Measurements from ENCODE around the gene CLIC4.

Gene CLIC4

DNA sequence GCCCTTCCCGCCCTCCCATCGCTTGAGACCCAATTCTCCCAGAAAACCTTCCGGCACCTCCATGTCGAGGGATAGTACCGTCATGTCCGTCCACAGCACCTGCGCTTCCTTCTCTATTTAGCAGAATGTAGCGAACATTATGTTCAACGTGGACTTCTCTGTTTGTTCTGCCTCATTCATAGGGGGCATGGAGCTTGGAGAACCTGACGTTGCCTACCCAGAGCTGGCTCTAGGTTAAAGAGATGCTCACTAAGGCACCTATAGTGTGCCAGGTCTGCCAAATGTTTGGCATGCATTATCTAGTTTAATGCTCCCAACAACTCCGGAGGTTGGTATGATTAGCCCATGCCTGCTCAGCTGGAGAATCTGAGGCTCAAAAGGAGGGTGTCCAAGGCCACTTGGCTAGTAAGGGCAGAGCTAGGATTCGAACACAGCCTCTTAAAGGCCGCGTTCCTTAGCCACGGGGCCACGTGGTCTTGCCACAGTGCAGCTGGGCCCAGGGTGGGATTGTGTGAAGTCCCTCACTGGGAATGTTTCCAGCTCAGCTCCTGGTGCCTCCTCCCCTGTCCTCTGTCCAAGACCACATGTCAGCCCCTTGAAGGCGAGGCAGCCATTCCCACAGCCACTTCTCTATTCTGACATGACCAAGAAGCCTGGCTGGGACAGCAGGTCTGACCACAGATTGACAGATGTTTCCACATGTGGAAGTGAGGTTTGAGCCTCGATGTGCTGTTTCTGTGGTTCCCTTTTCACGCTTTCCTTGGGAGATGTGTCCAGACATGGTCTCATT, 127.0 kb downstream of the CLIC4 start:
- Histone ChIP-seq H3K27ac (ENCODE audit: low read depth, low read length, severe bottlenecking) (no peak overlapping the region), H3K36me3 (ENCODE audit: control insufficient read depth, insufficient read depth, low read length) (no peaks in the 10 kb centered on the region), H3K9me3 (ENCODE audit: control insufficient read depth, low read length) (no peaks in the 10 kb centered on the region), H3K4me1 (ENCODE audit: control insufficient read depth, insufficient read depth, low read length, poor library complexity, severe bottlenecking) (no peaks in the 10 kb centered on the region), H3K4me3 (ENCODE audit: extremely low read depth, insufficient read depth, low read length, poor library complexity, severe bottlenecking) (no peak overlapping the region)
- 95 to 97% methylated on average over 16 to 19 of the region's 19 CpGs for WGBS, 2 experiments (ENCODE audit: insufficient coverage in 2 of 2)

DNA sequence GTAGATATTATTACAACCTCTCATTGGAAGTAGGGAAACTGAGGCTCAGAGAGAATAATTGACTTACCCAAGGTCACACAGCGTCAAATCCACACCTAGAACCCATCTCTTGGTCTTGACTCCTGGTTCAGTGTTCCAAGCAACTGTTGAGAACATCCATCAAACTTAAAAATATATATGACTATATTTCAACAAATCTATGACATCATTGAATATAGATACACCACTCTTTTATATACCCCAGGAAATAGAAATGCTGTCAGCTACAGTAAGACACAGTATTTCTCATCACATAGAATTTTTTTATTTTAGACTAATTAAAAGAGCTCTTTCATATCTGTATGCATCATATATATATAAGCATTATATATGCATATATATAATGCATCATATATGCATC, 127.9 kb downstream of the CLIC4 start:
- WGBS, 2 experiments (ENCODE audit: insufficient coverage in 2 of 2), result no CpG with 5 or more reads among the region's 1 CpG

DNA sequence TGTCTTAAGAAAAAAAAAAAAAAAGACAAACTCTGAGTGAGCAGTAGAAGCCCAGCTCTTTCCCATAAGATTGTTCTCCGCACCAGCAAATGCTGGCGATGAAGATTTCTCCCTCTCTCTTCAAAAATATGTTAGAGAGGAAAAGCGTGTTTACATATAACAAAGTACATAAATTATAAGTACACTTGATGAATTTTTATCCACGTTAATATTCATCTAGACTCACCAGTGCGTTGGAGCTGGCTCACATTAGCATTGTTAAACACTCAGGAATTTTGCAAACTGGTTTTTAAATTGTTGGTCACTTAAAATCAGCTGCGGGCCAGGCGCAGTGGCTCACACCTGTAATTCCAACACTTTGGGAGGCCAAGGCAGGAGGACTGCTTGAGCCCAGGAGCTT, 128.8 kb downstream of the CLIC4 start:
- Histone ChIP-seq H3K36me3 (ENCODE audit: control insufficient read depth, insufficient read depth, low read length) (no peaks in the 10 kb centered on the region), H3K4me3 (ENCODE audit: extremely low read depth, insufficient read depth, low read length, poor library complexity, severe bottlenecking) (no peak overlapping the region), H3K27ac (ENCODE audit: low read depth, low read length, severe bottlenecking) (no peak overlapping the region), H3K9me3 (ENCODE audit: control insufficient read depth, low read length) (no peaks in the 10 kb centered on the region), H3K4me1 (ENCODE audit: control insufficient read depth, insufficient read depth, low read length, poor library complexity, severe bottlenecking) (peaks cover 9% of the 10 kb centered on the region)
- 81 to 87% methylated on average over 2 to 3 of the region's 7 CpGs for WGBS, 2 experiments (ENCODE audit: insufficient coverage in 2 of 2)

More for the DNA sequence above, 127.9 kb downstream of the CLIC4 start:
- no peak overlapping the region for H3K27ac ChIP-seq (ENCODE audit: low read depth, low read length, severe bottlenecking)
- no peaks in the 10 kb centered on the region for H3K36me3 ChIP-seq (ENCODE audit: control insufficient read depth, insufficient read depth, low read length)
- H3K9me3 ChIP-seq (ENCODE audit: control insufficient read depth, low read length), result no peaks in the 10 kb centered on the region
- H3K4me1 ChIP-seq (ENCODE audit: control insufficient read depth, insufficient read depth, low read length, poor library complexity, severe bottlenecking), result no peaks in the 10 kb centered on the region
- H3K4me3 ChIP-seq (ENCODE audit: extremely low read depth, insufficient read depth, low read length, poor library complexity, severe bottlenecking), result no peak overlapping the region

DNA sequence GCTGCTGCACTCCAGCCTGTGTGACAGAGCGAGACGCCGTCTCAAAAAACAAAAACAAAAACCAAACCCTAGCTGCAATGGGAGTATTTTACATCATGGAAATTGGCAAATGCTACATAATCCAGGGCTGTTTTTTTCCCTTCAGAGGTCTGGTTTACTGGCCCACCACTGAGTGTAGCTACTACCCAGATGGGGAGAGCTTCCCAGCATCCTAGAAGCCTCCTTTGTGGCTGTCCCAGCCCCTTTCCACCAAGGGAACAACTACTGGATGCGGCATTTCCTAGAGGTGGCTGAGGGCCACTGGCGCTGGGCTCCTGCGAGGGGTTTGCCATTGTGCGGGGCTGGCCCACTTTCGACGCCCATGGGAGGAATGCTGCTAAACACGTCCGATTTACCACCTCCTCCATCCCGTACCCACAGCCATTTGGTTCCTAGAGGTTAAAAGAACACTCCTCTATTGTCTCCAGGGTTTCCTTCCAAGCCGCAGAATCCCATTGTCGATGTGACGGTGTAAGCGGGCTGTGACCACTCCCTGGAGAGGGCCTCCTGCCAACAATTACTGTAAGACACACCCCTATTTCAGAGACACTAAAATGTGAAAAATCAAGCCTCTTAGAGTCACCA, 129.5 kb downstream of the CLIC4 start:
- no peak overlapping the region for H3K27ac ChIP-seq (ENCODE audit: low read depth, low read length, severe bottlenecking)
- no peaks in the 10 kb centered on the region for H3K9me3 ChIP-seq (ENCODE audit: control insufficient read depth, low read length)
- WGBS, 2 experiments (ENCODE audit: insufficient coverage in 2 of 2), result 86% methylated on average over 13 to 14 of the region's 16 CpGs
- no peak overlapping the region for H3K4me3 ChIP-seq (ENCODE audit: extremely low read depth, insufficient read depth, low read length, poor library complexity, severe bottlenecking)
- peaks cover 12% of the 10 kb centered on the region for H3K4me1 ChIP-seq (ENCODE audit: control insufficient read depth, insufficient read depth, low read length, poor library complexity, severe bottlenecking)
- H3K36me3 ChIP-seq (ENCODE audit: control insufficient read depth, insufficient read depth, low read length), result no peaks in the 10 kb centered on the region

DNA sequence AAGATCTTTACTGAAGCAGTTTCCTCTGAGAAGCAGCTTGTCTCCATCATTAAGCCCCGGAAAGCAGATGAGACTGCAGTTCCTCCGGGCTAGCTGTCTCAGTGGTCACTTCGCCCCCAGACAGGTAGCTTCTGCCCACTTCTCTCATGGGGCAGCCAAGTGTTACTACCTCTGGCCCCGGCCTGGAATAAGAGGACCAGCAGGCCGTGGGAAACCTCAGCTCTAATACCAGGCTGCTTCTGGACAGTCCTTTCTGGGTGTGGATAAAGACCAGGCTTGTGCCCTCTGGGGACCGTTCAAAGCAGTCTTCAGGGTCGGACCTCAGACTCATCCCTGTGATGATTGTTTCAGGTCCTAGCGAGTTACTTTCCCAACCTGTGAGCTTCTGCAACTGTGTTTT, 130.0 kb downstream of the CLIC4 start:
- Histone ChIP-seq H3K9me3 (ENCODE audit: control insufficient read depth, low read length) (no peaks in the 10 kb centered on the region), H3K36me3 (ENCODE audit: control insufficient read depth, insufficient read depth, low read length) (no peaks in the 10 kb centered on the region), H3K27ac (ENCODE audit: low read depth, low read length, severe bottlenecking) (no peak overlapping the region), H3K4me1 (ENCODE audit: control insufficient read depth, insufficient read depth, low read length, poor library complexity, severe bottlenecking) (peaks cover 12% of the 10 kb centered on the region), H3K4me3 (ENCODE audit: extremely low read depth, insufficient read depth, low read length, poor library complexity, severe bottlenecking) (no peak overlapping the region)
- WGBS, 2 experiments (ENCODE audit: insufficient coverage in 2 of 2), result 89 to 98% methylated on average over 7 of the region's 8 CpGs

DNA sequence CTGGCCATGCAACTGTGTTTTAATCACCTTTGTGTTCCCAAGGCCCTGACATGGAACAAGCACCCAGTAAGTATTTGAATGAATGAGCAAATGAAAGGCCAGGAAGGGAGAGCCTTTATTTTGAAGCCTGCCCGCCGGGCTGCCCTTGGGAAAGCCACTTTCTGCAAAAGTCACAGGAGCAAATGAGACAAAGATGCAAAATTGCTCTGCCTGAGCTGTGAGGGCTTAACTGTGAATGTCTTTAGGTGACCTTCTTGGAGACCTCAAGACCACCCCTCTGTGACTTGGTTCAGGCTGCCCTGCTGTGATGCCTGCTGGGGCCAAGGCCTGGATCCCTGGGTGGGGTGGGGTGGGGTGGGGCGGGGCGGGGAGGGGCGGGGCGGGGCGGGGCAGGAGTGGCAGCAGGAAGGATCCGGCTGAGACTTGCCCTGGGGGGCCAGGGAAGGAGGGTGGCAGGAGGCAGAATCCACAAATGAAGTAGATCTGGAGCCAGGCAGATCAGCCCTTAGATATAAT, 130.8 kb downstream of the CLIC4 start:
- Histone ChIP-seq H3K4me3 (ENCODE audit: extremely low read depth, insufficient read depth, low read length, poor library complexity, severe bottlenecking) (no peak overlapping the region), H3K27ac (ENCODE audit: low read depth, low read length, severe bottlenecking) (no peak overlapping the region), H3K36me3 (ENCODE audit: control insufficient read depth, insufficient read depth, low read length) (no peaks in the 10 kb centered on the region), H3K9me3 (ENCODE audit: control insufficient read depth, low read length) (peaks cover 5% of the 10 kb centered on the region), H3K4me1 (ENCODE audit: control insufficient read depth, insufficient read depth, low read length, poor library complexity, severe bottlenecking) (peaks cover 12% of the 10 kb centered on the region)
- WGBS, 2 experiments (ENCODE audit: insufficient coverage in 2 of 2), result 76 to 88% methylated on average over 3 of the region's 8 CpGs

DNA sequence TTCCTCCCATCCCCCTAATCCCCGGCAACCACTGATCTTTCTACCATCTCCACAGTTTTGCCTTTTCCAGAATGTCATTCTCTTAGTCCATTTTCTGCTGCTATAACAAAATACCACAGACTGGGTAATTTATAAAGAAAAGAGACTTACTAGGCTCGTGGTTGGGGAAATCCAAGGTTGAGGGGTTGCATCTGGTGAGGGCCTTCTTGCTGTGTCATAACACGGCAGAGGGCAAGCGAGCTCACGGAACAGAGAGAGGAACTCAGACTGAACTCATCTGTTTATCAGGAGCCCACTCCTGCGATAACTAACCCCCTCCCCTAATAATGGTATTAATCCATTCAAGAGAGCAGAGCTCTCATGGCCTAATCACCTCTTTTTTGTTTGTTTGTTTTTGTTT, 132.8 kb downstream of the CLIC4 start:
- WGBS, 2 experiments (ENCODE audit: insufficient coverage in 2 of 2), result 92 to 98% methylated on average over 3 to 6 of the region's 6 CpGs
- Histone ChIP-seq H3K36me3 (ENCODE audit: control insufficient read depth, insufficient read depth, low read length) (no peaks in the 10 kb centered on the region), H3K27ac (ENCODE audit: low read depth, low read length, severe bottlenecking) (peak overlapping the region; percentile 73), H3K4me1 (ENCODE audit: control insufficient read depth, insufficient read depth, low read length, poor library complexity, severe bottlenecking) (peaks cover 12% of the 10 kb centered on the region), H3K9me3 (ENCODE audit: control insufficient read depth, low read length) (peaks cover 5% of the 10 kb centered on the region), H3K4me3 (ENCODE audit: extremely low read depth, insufficient read depth, low read length, poor library complexity, severe bottlenecking) (no peak overlapping the region)

DNA sequence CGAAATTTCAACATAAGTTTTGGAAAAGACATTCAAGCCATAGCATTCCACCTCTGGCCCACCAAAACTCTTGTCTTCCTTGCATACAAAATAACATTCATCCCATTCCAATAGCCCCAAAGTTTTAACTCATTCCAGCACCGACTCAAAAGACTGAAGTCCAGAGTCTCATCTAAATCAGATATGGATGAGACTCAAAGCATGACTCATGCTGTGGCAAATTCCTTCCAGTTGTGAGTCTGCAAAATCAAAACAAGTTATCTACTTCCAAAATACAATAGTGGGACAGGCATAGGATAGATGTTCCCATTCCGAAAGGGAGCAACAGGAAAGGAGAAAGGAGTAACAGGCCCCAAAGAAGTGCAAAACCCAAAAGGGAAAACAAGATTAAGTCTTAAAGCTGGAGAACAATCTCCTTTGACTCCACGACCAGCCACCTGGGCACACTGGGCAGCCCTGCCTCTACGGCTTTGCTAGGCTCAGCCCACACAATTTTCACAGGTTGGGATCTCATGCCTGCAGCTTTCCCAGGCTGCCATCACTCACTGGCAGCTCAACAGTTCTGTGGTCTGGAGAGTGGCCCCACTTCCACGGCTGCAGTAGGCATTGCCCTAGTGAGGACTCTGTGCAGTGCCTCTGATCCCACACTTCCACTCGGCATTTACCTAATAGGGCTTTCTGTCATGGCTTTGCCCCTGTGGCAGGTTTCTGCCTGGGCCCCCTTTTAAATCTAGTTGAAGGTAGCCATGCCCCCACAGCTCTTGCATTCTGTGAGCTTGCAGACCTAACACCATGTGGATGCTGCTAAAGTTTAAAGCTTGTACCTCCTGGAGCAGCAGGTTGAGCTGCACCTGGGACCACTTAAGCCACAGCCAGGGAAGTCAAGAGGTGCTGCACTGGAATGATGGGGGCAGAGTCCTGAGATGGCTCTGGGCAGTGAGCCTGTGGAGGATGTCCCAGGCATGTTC, 133.8 kb downstream of the CLIC4 start:
- peak overlapping the region; percentile 73 for H3K27ac ChIP-seq (ENCODE audit: low read depth, low read length, severe bottlenecking)
- peaks cover 5% of the 10 kb centered on the region for H3K9me3 ChIP-seq (ENCODE audit: control insufficient read depth, low read length)
- H3K4me3 ChIP-seq (ENCODE audit: extremely low read depth, insufficient read depth, low read length, poor library complexity, severe bottlenecking), result no peak overlapping the region
- WGBS, 2 experiments (ENCODE audit: insufficient coverage in 2 of 2), result 90 to 91% methylated on average over 6 to 7 of the region's 7 CpGs
- H3K4me1 ChIP-seq (ENCODE audit: control insufficient read depth, insufficient read depth, low read length, poor library complexity, severe bottlenecking), result peaks cover 12% of the 10 kb centered on the region
- H3K36me3 ChIP-seq (ENCODE audit: control insufficient read depth, insufficient read depth, low read length), result no peaks in the 10 kb centered on the region

DNA sequence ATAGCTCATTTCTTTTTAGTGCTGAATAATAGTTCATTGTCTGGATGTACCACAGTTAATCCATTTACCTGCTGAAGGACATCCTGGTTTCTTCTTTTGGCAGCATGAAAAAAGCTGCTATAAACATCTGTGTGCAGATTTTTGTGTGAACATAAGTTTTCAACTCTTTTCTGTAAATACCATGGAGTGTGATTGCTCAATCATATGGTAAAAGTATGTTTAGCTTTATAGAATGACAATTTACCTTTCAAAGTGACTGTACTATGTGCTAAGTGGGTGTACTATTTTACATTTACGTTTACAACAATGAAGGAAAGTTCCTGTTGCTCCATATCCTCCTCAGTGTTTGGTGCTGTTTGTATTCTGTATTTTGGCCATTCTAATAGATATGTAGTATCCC, 135.8 kb downstream of the CLIC4 start:
- no peak overlapping the region for H3K27ac ChIP-seq (ENCODE audit: low read depth, low read length, severe bottlenecking)
- no peak overlapping the region for H3K4me3 ChIP-seq (ENCODE audit: extremely low read depth, insufficient read depth, low read length, poor library complexity, severe bottlenecking)
- H3K9me3 ChIP-seq (ENCODE audit: control insufficient read depth, low read length), result peaks cover 5% of the 10 kb centered on the region
- no CpG with 5 or more reads among the region's 1 CpG for WGBS, 2 experiments (ENCODE audit: insufficient coverage in 2 of 2)
- no peaks in the 10 kb centered on the region for H3K36me3 ChIP-seq (ENCODE audit: control insufficient read depth, insufficient read depth, low read length)
- H3K4me1 ChIP-seq (ENCODE audit: control insufficient read depth, insufficient read depth, low read length, poor library complexity, severe bottlenecking), result peaks cover 12% of the 10 kb centered on the region

DNA sequence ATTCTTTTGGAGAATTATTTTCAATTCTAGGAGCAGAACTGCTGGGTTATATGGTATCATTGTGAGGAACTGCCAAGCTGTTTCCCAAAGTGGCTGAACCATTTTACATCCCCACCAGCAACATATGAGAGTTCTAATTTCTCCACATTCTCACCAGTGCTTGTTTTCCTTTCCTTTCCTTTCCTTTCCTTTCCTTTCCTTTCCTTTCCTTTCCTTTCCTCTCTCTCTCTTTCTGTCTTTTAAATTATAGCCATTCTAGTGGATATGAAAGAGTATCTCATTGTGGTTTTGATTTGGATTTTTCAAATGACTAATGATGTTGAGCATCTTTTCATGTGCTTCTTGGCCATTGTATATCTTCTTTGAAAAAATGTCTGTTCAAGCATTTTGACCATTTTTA, 139.5 kb downstream of the CLIC4 start:
- Histone ChIP-seq H3K9me3 (ENCODE audit: control insufficient read depth, low read length) (peaks cover 5% of the 10 kb centered on the region), H3K27ac (ENCODE audit: low read depth, low read length, severe bottlenecking) (no peak overlapping the region), H3K4me1 (ENCODE audit: control insufficient read depth, insufficient read depth, low read length, poor library complexity, severe bottlenecking) (peaks cover 3% of the 10 kb centered on the region), H3K36me3 (ENCODE audit: control insufficient read depth, insufficient read depth, low read length) (no peaks in the 10 kb centered on the region), H3K4me3 (ENCODE audit: extremely low read depth, insufficient read depth, low read length, poor library complexity, severe bottlenecking) (no peak overlapping the region)

All from mesodermal cell (in vitro differentiated cells).